GM19238 (cell line): Measurements from ENCODE around the gene HOXB2.

Source experiments
- DNase-seq: peaks from one replicate; pipeline ENCODE4 v3.0.0; 2011; ENCODE audit warnings: low spot score; ENCODE audit not compliant: insufficient read length

Gene HOXB2

GRCh38 chr17:48579471-48579759 lies 34.5 kb upstream of the HOXB2 start:
- DNase-seq, result no peak

GRCh38 chr17:48578616-48579470 lies 33.9 kb upstream of the HOXB2 start:
- DNase-seq, result no peak

- DNase-seq, result peak; percentile 82
Observed at GRCh38 chr17:48577946-48578615, 33.2 kb upstream of the HOXB2 start, which contains the start of gene HOXB4. TSS of gene HOXB4 (minus strand) at chr17:48578350. CDS start at chr17:48578319, 31 bp downstream.

GRCh38 chr17:48577330-48577945 lies 32.5 kb upstream of the HOXB2 start:
- no peak for DNase-seq

- no peak for DNase-seq
Observed at GRCh38 chr17:48576479-48577309, 31.8 kb upstream of the HOXB2 start.

GRCh38 chr17:48575673-48576478 lies 31.0 kb upstream of the HOXB2 start:
- DNase-seq, result no peak

GRCh38 chr17:48575066-48575582 lies 30.2 kb upstream of the HOXB2 start:
- no peak for DNase-seq

GRCh38 chr17:48574505-48575065 lies 29.7 kb upstream of the HOXB2 start:
- no peak for DNase-seq

GRCh38 chr17:48571826-48572417 lies 27.0 kb upstream of the HOXB2 start:
- DNase-seq, result no peak

GRCh38 chr17:48571024-48571818 lies 26.3 kb upstream of the HOXB2 start:
- no peak for DNase-seq

GRCh38 chr17:48570325-48571023 lies 25.6 kb upstream of the HOXB2 start:
- no peak for DNase-seq

- DNase-seq, result no peak
Observed at GRCh38 chr17:48569674-48570324, 24.9 kb upstream of the HOXB2 start.

- DNase-seq, result no peak
Observed at GRCh38 chr17:48569240-48569582, 24.3 kb upstream of the HOXB2 start.

- no peak for DNase-seq
Observed at GRCh38 chr17:48568499-48569239, 23.8 kb upstream of the HOXB2 start.

- no peak for DNase-seq
Observed at GRCh38 chr17:48567646-48568354, 22.9 kb upstream of the HOXB2 start.

- no peak for DNase-seq
Observed at GRCh38 chr17:48567209-48567608, 22.3 kb upstream of the HOXB2 start.

- DNase-seq, result no peak
Observed at GRCh38 chr17:48566717-48567116, 21.8 kb upstream of the HOXB2 start.
